Activated CD8-positive, alpha-beta memory T cell treated with anti-CD3 and anti-CD28 coated beads, Interleukin-2, amount 50 U/mL, for 4 hours (primary cell): Measurements from ENCODE around the gene F10.
"Not testable (repeated sequence)": the region's sequence is repeated elsewhere in the genome, so short reads cannot be mapped to it uniquely, and the experiment has no call there.

Experiments
- DNase-seq: peaks from one replicate; pipeline ENCODE4 v3.0.0-alpha.2; 2020

The F10 gene

DNA sequence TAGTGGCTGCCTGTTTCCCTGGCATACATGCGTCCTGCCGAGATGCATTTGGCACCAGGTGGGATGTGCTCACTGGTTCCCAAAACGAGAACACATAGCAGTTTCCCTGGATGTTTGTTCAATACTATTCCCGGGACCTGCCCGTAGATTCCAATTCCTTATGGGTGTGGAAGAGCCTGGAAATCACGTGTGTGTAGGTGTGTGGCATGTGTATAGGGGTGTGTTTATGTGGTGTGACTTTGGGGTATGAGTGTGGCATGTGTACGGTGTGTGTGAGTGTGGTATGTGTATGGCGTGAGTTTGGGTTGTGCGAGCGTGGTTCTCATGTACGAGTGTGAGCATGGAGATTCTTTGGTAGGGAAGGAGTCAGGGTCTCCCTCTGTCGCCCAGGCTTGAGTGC, 19.9 kb upstream of the F10 start:
- no peak for DNase-seq

DNA sequence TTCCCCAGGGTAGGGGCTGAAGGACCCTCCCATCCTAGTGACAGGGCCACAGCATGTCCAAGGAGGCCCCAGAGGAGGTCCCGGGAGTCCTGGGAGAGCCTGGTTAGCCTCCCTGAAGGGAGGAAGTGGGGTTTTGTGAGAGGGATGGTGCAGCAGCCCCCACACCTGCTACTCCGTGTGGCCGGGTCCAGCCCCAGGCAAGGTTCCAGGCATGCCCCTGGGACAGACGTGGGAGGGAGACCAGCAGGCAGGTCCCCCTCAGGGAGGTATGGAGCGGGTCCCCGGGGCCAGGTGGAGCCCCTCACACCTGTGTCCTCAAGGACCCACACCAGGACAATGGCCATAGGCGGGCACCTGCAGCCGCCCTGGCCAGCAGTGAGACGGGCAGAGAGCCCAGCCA, 19.0 kb upstream of the F10 start:
- no peak for DNase-seq

DNA sequence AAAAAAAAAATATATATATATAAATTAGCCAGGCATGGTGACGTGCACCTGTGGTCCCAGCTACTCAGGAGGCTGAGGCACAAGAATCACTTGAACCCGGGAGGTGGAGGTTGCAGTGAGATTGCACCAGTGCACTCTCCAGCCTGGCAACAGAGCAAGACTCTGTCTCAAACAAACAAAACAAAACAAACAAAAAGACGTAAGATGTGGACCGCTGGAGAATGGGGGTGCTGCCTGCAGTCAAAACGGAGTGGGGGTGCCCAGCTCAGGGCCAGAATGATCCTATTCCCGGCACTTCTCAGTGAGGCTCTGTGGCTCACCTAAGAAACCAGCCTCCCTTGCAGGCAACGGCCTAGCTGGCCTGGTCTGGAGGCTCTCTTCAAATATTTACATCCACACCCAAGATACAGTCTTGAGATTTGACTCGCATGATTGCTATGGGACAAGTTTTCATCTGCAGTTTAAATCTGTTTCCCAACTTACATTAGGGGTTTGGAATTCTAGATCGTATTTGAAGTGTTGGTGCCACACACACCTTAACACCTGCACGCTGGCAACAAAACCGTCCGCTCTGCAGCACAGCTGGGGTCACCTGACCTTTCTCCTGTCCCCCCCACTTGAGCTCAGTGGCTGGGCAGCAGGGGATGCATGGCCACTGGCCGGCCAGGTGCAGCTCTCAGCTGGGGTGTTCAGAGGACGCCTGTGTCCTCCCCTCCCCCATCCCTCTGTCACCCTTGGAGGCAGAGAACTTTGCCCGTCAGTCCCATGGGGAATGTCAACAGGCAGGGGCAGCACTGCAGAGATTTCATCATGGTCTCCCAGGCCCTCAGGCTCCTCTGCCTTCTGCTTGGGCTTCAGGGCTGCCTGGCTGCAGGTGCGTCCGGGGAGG, 17.3 kb upstream of the F10 start, which contains the start of gene F7:
F7 (plus strand) TSS at position 760 of the 889 bp plus-strand sequence; CDS start at position 811, 51 bp downstream.
- DNase-seq = no peak

DNA sequence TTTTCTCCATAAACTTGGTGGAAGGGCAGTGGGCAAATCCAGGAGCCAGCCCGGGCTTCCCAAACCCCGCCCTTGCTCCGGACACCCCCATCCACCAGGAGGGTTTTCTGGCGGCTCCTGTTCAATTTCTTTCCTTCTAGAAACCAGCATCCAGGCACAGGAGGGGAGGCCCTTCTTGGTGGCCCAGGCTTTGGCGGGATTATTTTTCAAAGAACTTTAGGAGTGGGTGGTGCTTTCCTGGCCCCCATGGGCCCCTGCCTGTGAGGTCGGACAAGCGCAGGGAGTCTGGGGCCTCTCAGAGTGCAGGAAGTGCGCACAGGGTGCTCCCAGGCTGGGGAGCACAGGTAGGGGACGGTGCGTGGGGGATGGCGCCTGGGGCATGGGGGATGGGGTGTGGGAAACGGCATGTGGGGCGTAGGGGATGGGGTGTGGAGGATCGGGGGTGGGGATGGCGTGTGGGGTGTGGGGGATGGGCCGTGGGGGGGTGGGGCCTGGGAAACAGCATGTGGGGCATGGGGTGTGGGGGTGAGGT, 16.6 kb upstream of the F10 start:
- DNase-seq = no peak

DNA sequence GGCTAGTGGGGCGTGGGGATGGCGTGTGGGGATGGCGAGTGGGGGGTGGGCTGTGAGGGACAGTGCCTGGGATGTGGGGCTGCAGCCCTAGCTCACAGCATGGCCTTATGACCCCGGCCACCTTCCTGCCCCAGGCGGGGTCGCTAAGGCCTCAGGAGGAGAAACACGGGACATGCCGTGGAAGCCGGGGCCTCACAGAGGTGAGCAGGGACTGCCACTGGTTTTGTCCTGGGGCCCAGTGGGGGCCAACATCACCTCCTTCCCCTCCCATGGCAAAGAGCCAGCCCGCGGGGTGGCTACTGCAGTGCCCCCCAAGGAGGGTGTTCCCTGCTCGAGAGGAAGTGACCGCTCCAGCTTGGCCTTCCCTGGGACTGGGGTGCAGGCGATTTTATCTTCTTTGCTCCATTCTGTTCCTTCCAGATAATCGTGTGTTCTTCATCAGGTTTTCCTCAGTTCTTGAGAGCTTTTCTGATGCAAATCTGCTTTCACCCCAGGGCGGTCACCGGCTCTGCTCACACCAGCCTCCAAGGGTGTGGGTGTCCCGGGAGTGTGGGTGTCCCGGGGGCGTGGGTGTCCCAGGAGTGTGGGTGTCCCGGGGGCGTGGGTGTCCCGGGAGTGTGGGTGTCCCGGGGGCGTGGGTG, 15.8 kb upstream of the F10 start:
- no peak for DNase-seq

DNA sequence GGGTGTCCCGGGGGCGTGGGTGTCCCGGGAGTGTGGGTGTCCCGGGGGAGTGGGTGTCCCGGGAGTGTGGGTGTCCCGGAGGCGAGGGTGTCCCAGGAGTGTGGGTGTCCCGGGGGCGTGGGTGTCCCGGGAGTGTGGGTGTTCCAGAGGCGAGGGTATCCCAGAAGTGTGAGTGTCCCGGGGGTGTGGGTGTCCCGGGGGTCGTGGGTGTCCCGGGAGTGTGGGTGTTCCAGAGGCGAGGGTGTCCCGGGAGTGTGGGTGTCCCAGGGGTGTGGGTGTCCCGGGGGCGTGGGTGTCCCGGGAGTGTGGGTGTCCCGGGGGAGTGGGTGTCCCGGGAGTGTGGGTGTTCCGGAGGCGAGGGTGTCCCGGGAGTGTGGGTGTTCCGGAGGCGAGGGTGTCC, 14.1 kb upstream of the F10 start:
- DNase-seq = not testable (repeated sequence)

DNA sequence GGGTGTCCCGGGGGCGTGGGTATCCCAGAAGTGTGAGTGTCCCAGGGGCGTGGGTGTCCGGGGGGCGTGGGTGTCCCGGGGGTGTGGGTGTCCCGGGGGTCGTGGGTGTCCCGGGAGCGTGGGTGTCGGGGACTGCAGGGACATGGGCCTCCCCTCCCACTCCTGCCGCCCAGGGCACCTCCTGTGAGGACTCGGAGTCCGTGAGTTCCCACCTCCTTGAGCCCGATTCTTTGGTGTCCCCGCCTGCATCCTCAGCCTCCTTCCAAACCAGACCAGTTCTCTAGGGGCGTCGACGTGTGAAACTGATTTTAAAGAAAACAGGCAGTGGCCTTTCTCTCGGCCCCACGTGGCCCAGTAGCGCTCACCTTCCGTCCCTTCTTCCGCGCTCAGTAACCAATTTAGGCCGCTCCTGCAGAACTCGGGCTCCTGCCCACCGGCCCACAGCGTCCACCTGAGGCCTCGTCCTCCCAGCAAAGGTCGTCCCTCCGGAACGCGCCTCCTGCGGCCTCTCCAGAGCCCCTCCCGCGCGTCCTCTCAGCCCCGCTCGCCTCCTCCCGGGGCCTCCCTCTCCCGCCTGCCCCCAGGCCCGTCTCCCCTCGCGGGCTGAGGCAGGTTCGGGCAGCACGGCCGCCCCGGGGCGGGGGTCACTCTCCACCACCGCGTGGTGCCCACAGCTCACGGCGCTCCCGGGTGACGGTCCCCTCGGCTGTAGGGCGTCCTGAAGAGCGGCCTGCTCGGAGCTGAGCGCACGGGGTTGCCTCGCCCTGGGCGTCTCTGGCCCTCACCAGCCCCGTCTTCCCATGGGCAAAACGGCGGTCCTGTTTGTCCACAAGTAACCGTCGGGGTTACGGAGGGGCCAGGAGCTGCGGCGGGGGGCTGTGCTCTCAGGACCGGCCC, 13.2 kb upstream of the F10 start:
- DNase-seq = peak; percentile 14

DNA sequence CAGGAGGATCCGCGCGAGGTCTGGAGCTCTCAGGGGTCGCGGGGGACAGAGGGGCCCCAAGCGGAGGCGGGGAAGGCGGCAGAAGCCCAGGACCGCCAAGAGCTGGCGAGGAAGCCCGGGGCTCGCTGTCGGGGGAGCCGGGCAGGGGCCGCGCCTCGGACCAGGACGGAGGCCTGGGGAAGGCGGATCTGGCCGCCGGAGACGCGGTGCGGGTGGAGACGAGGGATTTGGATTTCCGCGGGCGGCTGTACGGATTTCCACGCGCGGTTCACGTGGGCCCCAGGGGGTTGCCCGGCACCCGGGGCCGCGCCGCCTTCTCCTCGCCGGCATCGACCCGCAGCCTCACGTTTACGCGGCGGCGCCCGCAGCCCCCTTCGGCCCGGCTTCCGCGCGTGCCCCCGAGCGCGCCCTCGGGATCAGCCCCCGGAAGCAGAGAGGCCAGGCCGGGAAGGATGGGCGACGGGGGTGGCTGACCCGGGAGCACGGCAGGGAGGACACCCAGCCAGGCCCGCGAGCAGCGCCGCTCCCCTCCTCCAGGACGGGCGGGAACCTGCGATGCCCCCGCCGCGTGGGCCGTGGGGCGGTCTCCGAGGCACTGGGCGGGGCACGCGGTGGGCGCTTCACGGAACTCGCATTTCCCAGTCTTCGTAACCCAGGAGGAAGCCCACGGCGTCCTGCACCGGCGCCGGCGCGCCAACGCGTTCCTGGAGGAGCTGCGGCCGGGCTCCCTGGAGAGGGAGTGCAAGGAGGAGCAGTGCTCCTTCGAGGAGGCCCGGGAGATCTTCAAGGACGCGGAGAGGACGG, 12.3 kb upstream of the F10 start:
- DNase-seq = peak; percentile 60

DNA sequence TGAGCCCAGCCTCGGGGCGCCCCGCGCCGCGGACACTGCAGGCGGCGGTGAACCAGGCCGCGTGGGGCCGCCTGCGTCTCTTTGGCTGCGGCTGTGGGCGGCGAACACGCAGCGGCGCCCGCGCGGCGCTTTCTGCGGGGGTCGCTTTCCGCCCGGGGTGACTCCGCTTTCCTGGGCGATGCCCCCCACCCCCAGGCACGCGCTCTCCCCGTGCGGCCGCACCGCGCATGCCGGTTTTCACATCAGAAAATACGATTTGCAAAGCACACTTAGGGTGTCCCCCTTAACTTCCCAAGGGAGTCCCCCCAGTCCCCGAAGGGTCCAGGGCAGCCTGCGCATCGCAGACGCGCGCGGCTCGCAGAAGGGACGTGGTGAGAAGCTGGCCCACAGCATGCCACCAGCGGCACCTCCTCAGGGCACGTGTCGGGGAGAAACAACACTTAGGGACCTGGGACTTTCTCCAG, 11.7 kb upstream of the F10 start:
- DNase-seq = peak; percentile 36

DNA sequence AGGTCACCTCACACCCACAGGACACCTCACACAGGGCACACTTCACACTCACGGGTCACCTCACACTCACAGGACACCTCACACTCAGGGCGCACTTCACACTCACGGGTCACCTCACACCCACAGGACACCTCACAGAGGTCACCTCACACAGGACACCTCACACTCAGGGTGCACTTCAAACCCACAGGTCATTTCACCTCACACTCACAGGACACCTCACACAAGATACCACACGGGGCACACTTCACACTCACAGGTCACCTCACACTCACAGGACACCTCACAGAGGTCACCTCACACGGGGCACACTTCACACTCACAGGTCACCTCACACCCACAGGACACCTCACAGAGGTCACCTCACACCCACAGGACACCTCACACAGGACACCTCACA, 10.8 kb upstream of the F10 start:
- DNase-seq = not testable (repeated sequence)

DNA sequence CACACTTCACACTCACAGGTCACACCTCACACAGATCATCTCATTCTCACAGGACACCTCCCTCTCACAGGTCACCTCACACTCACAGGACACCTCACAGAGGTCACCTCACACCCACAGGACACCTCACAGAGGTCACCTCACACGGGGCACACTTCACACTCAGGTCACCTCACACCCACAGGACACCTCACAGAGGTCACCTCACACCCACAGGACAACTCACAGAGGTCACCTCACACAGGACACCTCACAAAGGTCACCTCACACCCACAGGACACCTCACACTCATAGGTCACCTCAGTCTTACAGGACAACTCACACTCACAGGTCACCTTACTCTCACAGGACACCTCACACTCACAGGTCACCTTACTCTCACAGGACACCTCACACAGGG, 10.1 kb upstream of the F10 start:
- DNase-seq = not testable (repeated sequence)

DNA sequence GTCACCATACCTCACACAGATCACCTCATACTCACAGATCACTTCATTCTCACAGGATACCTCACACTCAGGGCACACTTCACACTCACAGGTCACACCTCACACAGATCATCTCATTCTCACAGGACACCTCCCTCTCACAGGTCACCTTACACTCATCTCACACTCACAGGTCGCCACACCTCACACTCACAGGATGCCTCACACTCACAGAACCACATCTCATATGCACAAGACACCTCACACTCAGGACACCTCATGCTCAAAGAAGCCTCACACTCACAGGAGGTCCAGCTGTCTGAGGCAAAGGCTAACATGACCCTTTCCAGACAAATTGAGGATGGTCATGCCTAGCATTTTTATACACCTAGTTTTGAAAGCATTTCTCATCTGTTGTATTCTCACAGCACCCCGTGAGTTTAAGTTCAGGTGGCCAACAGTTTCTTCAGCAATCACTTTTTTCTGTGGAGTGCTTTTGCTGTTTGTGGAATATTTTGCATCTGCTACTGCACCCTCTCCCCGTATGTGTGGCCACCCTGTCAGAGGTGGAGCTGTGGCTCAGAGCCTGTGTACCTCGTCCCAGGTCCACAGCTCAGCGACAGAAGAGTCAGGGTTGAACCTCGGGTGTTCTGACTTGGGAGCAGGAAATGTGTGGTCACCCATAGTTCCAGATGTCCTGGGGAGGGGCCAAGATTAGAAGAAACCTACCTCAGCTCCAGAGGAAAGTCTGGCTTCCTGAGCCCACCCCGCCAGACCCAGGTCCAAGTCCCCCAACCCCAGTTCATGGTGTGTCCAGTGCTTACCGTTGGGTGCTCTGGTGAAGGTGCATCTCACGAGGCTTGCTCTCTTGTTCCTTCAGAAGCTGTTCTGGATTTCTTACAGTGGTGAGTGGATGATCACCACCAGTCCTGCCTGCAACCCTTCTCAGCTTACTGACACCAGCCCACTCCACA, 9.4 kb upstream of the F10 start:
- DNase-seq = no peak

DNA sequence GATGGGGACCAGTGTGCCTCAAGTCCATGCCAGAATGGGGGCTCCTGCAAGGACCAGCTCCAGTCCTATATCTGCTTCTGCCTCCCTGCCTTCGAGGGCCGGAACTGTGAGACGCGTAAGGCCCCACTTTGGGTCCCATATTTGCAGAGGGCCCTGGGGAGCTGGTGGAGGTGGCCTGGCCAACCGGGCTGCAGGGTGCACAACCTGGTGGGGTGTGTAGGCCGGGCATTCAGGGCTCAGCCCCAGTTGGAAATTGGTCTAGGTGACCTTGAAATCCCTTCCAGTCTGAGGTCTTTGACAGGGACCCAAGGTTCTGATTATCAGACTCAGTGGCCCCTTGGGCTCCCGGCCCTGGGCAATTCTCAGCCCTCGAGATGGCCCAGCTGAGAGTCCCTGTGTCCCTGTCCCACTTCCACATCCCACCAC, 8.7 kb upstream of the F10 start:
- no peak for DNase-seq

DNA sequence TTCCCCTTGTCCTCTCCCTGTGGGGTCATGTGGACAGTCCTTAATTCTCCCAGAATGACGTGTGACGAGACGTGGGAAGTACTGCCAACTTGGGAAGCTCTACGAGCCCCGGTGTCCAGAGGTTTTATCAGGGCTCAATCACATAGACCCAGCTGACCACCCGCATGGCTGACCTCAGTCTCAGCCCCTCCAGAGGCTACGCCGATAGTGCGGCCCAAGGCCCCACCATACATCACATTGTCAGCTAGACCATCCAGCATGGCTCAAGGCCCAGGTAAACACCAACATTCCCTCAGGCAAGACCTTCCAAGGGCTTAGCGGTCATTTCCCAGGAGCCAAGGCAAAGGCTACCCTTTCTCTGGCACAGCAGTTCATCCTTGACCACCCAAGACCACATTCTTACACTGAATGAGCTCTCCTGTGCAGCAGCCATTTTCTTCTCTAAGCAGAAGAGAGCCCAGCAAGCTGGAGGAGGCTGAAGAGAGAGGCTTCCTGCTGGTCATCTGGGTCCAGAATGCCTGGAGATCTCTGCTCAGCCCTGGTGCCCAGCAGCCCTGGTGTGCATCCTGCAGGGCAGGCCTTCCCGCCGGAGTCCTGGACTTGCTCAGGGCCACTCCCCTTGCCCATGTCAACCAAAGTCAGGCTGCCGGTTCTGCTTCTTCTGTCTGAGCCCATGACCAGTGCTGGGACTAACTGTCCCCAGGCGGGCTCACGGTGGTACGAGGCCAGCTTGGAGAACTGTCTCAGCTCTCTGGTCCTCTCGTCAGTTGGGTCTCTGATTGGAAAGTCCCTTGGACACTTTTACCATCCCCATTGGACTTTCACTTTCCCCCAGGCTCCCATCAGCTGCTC, 7.9 kb upstream of the F10 start:
- DNase-seq = no peak

DNA sequence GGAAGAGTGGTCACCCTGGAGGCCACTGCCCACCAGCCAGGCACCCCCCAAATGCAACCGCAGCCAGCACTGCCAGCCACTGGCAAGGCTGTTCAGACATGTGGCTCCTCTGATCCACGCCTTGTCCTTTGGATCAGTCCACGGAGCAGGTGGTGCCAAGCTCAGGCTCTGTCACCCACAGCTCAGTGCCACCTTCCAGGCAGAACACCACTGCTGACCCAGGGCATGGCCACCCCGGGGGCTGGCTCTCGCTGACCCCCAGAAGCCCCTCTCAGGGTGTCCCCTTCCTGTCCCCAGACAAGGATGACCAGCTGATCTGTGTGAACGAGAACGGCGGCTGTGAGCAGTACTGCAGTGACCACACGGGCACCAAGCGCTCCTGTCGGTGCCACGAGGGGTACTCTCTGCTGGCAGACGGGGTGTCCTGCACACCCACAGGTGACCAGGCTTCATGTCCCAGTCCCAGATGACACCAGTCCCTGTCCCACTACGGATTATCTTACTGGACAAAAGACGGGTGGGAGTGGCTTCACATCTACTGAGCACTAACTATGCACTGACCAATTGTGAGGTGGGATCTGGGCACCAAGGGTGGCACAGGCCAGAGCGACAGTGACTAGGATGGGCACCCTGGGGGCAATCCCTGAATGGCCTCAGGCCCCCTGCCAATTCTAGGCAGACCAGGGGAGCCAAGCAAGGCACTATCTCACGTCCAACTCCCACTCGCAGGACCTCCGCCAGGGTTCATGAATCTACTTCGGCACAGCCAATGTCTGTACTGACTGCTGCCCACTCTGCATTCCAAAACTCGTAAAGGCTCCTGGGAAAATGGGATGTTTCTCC, 7.0 kb upstream of the F10 start:
- DNase-seq = no peak

DNA sequence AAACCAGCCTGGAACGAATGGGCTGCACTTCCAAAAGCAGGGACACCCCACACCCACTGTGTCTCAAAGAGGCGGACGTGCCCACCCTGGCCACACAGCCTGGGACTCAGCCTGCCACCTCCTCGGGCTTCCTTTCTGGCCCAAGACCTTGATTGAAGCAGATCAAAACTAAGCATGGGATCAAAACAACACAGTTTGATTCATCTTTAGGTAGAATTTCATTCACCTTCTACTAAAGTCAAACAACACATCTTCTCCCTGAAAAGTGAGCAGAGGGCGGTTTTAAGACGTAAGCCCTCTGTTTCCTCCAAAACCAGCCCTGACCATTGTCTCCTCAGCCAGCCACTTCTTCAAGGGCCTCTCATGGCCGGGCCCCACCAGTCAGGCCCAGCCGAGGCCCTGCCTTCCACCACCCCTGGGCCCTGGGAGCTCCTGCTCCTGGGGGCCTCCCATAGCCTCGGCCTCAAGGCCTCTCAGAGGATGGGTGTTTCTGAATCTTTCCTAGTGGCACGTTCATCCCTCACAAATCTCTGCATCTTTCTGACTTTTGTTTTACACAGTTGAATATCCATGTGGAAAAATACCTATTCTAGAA, 6.3 kb upstream of the F10 start:
- no peak for DNase-seq

DNA sequence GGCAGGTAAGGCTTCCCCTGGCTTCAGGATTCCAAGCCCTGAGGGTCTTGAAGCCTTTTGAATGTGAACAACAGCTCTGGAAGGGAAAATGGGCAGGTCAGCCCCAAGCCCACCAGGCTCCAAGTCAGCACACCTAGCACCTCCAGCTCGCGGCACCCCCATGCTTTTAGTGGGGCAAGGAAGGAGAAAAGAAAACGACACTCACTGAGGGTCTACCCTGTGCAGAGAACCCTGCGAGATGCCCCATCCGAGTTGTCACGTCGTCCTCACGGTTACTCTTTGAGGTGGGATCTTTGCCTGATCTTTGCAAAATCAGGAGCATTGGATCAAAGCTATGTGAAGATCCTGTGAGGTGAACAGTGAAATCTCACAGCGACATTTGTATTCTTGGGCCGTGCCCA, 5.7 kb upstream of the F10 start:
- DNase-seq = no peak

DNA sequence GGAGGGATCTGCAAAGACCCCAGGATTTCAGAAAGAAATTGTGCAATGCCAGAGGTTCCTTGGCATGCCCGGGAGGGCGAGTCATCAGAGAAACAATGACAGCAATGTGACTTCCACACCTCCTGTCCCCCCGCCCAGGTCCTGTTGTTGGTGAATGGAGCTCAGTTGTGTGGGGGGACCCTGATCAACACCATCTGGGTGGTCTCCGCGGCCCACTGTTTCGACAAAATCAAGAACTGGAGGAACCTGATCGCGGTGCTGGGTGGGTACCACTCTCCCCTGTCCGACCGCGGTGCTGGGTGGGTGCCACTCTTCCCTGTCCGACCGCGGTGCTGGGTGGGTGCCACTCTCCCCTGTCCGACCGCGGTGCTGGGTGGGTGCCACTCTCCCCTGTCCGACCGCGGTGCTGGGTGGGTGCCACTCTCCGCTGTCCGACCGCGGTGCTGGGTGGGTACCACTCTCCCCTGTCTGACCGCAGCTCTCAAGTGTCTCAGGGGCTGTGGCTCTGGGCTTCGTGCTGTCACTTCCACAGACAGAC, 5.2 kb upstream of the F10 start:
- DNase-seq = no peak
